ENCODE measurements around the gene STUB1. TPM values are rescaled to one million over a fixed set of nuclear protein-coding genes. Genes with fewer than 3 reads are reported as not detected.

The STUB1 gene
- total and polyA plus RNA-seq, 2 donors (not counting 1 experiment from before 2014, with no cell fraction given): 94.6 to 133 TPM

DNA sequence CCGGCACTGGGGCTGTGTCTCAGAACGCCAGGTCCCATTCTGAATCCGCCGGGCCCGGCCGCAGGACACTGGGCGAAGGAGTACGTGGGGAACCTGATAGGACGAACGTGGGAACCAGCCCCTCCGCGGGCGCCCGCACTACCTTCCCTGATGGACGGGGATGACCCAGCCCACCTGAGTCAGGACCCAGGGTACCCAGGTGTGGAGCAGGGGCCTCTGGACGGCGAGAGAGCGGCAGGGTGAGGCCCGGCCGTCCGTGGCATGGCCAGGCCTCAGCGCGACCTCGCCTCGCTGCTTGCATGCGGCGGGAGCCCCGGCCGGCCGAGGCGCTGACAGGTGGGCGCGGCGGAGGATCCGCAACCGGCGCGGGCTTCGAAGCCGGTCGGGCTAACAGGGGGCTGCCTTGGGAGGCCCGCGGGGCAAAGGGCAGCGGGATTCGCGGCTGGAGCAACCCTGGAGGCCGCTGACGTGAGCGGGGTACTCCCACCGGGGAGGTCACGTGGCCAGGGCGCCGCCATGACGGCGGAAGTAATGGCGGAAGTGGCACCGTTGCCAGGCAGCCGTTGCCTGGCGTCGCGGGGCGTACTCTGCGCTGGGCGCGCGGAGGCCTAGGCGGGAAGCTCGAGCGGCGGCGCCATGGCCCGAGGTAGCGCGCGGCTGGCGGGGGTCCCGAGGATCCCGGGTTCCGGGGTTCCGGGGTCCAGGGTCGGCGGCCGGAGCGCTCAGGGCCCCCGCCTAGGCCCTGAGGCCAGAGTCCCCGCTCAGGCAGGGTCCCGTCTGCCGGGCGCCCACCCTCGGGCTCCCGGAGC is 31.2 kb upstream of the STUB1 start, which contains the start of gene WDR90:
TSS of gene WDR90 (plus strand) at position 585 of the 809 bp plus-strand sequence. CDS start at position 637, 52 bp downstream.
- Histone ChIP-seq H3K4me2 (ENCODE audit: extremely low read depth, insufficient read depth, low read length) (peak within 1 kb of the TSS; percentile 98), H3K27ac (ENCODE audit: insufficient read depth, low read length) (peak within 1 kb of the TSS; percentile 88), H4K20me1 (ENCODE audit: control insufficient read depth, extremely low read depth, insufficient read depth, low read length) (no peaks in the 10 kb centered on the region), H2AFZ (ENCODE audit: low read length) (peak within 1 kb of the TSS; percentile 14), H3K27me3 (ENCODE audit: control insufficient read depth, insufficient read depth, low read length) (no peaks in the 10 kb centered on the region), H3K4me1 (ENCODE audit: control insufficient read depth, extremely low read depth, insufficient read depth, low read length) (peaks cover 7% of the 10 kb centered on the region), H3K9me3 (ENCODE audit: control insufficient read depth, insufficient read depth, low read depth, low read length) (no peaks in the 10 kb centered on the region), H3K4me3 (replicated peaks in 1 of 4; ENCODE audit: control extremely low read depth in 1 of 4, insufficient read depth in 1 of 4, low read depth in 3 of 4, low read length in 4 of 4) (peak within 1 kb of the TSS; percentile 58 to 74 (median 68)), H3K9ac (ENCODE audit: insufficient read depth, low read length) (peak within 1 kb of the TSS; percentile 83), H3K36me3 (ENCODE audit: control insufficient read depth, insufficient read depth, low read length) (peaks cover 6% of the 10 kb centered on the region), H3K79me2 (ENCODE audit: control insufficient read depth, insufficient read depth, low read length) (peaks cover 6% of the 10 kb centered on the region)
- DNase-seq (ENCODE audit: low read depth in 2 of 2): peak; percentile 89
- TF ChIP-seq, protein P1, sequence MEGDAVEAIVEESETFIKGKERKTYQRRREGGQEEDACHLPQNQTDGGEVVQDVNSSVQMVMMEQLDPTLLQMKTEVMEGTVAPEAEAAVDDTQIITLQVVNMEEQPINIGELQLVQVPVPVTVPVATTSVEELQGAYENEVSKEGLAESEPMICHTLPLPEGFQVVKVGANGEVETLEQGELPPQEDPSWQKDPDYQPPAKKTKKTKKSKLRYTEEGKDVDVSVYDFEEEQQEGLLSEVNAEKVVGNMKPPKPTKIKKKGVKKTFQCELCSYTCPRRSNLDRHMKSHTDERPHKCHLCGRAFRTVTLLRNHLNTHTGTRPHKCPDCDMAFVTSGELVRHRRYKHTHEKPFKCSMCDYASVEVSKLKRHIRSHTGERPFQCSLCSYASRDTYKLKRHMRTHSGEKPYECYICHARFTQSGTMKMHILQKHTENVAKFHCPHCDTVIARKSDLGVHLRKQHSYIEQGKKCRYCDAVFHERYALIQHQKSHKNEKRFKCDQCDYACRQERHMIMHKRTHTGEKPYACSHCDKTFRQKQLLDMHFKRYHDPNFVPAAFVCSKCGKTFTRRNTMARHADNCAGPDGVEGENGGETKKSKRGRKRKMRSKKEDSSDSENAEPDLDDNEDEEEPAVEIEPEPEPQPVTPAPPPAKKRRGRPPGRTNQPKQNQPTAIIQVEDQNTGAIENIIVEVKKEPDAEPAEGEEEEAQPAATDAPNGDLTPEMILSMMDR (conservative IDR thresholded peaks at IDR 0.05 in 1 of 2, IDR thresholded peaks at IDR 0.05 in 1 of 2; ENCODE audit: low read depth in 1 of 2, low read length in 2 of 2): no peak
- TF ChIP-seq EZH2 (IDR thresholded peaks at IDR 0.05; ENCODE audit: low read length, missing control alignments): no peak

DNA sequence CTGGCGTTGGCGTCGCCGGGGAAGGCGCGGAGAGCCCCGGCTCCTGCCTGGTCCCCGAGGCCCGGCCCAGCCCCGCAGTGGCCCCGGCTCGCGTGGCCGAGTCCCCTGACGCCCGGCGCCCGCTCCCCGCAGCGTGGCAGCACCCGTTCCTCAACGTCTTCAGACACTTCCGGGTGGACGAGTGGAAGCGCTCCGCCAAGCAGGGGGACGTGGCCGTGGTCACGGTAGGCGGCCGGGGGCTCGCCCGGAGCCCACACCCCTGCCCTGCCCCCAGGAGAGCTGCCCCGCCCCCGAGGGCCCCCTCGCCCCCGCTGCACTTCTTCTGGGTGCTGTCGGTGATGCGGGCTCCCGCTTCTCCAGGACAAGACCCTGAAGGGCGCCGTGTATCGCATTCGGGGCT is 30.6 kb upstream of the STUB1 start:
- Histone ChIP-seq H3K4me2 (ENCODE audit: extremely low read depth, insufficient read depth, low read length) (peak overlapping the region; percentile 79), H3K79me2 (ENCODE audit: control insufficient read depth, insufficient read depth, low read length) (peaks cover 6% of the 10 kb centered on the region), H3K27me3 (ENCODE audit: control insufficient read depth, insufficient read depth, low read length) (no peaks in the 10 kb centered on the region), H3K27ac (ENCODE audit: insufficient read depth, low read length) (peak overlapping the region; percentile 88), H3K36me3 (ENCODE audit: control insufficient read depth, insufficient read depth, low read length) (peaks cover 6% of the 10 kb centered on the region), H3K4me1 (ENCODE audit: control insufficient read depth, extremely low read depth, insufficient read depth, low read length) (peaks cover 7% of the 10 kb centered on the region), H4K20me1 (ENCODE audit: control insufficient read depth, extremely low read depth, insufficient read depth, low read length) (no peaks in the 10 kb centered on the region), H3K4me3 (replicated peaks in 1 of 4; ENCODE audit: control extremely low read depth in 1 of 4, insufficient read depth in 1 of 4, low read depth in 3 of 4, low read length in 4 of 4) (peak overlapping the region in 3 of 4 experiments; percentile 58 to 74 (median 70)), H3K9me3 (ENCODE audit: control insufficient read depth, insufficient read depth, low read depth, low read length) (no peaks in the 10 kb centered on the region), H3K9ac (ENCODE audit: insufficient read depth, low read length) (peak overlapping the region; percentile 83), H2AFZ (ENCODE audit: low read length) (no peak overlapping the region)
- TF ChIP-seq EZH2 (IDR thresholded peaks at IDR 0.05; ENCODE audit: low read length, missing control alignments): no peak
- TF ChIP-seq, protein P1 (conservative IDR thresholded peaks at IDR 0.05 in 1 of 2, IDR thresholded peaks at IDR 0.05 in 1 of 2; ENCODE audit: low read depth in 1 of 2, low read length in 2 of 2): no peak
- no peak for DNase-seq (ENCODE audit: low read depth in 2 of 2)

DNA sequence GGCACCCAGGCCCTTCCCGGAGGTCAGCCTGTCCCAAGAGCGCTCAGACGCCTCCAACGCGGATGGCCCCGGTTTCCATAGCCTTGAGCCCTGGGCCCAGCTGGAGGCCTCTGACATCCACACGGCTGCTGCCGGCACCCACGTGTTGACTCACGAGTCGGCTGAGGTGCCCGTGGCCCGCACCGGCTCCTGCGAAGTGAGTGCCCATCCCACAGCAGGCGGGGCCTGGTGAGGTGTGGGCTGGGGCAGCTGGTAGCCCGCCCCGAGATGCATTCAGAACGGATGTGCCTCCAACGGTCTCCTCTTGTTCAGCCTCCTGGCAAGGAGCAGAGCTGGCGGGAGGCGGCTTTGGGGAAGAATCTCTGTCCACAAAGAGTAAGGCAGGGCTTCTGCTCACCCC is 28.4 kb upstream of the STUB1 start:
- Histone ChIP-seq H3K27ac (ENCODE audit: insufficient read depth, low read length) (no peak overlapping the region), H3K9ac (ENCODE audit: insufficient read depth, low read length) (no peak overlapping the region), H3K27me3 (ENCODE audit: control insufficient read depth, insufficient read depth, low read length) (no peaks in the 10 kb centered on the region), H3K4me1 (ENCODE audit: control insufficient read depth, extremely low read depth, insufficient read depth, low read length) (peaks cover 7% of the 10 kb centered on the region), H2AFZ (ENCODE audit: low read length) (no peak overlapping the region), H3K4me2 (ENCODE audit: extremely low read depth, insufficient read depth, low read length) (no peak overlapping the region), H3K4me3 (replicated peaks in 1 of 4; ENCODE audit: control extremely low read depth in 1 of 4, insufficient read depth in 1 of 4, low read depth in 3 of 4, low read length in 4 of 4) (no peak overlapping the region), H3K36me3 (ENCODE audit: control insufficient read depth, insufficient read depth, low read length) (peaks cover 8% of the 10 kb centered on the region), H3K79me2 (ENCODE audit: control insufficient read depth, insufficient read depth, low read length) (peaks cover 6% of the 10 kb centered on the region), H3K9me3 (ENCODE audit: control insufficient read depth, insufficient read depth, low read depth, low read length) (no peaks in the 10 kb centered on the region), H4K20me1 (ENCODE audit: control insufficient read depth, extremely low read depth, insufficient read depth, low read length) (no peaks in the 10 kb centered on the region)
- no peak for DNase-seq (ENCODE audit: low read depth in 2 of 2)
- TF ChIP-seq EZH2 (IDR thresholded peaks at IDR 0.05; ENCODE audit: low read length, missing control alignments): no peak
- TF ChIP-seq, protein P1 (conservative IDR thresholded peaks at IDR 0.05 in 1 of 2, IDR thresholded peaks at IDR 0.05 in 1 of 2; ENCODE audit: low read depth in 1 of 2, low read length in 2 of 2): no peak

Measured in fibroblast of lung (primary cell).